PC-9 (cell line): ENCODE data around the gene PEMT.

ENCODE experiments used
- CTCF ChIP-seq: fragments of 200-600 bp; sonication (generic); conservative IDR thresholded peaks from 2 replicates; pipeline ENCODE4 v1.6.1; 2017; ENCODE audit warnings: mixed run types, antibody characterized with exemption, mild to moderate bottlenecking, moderate library complexity
- EZH2 ChIP-seq: fragments of 200-600 bp; sonication (generic); IDR thresholded peaks from 2 replicates; pipeline ENCODE4 v1.8.0; 2017; ENCODE audit warnings: antibody characterized with exemption, low read depth

DNA sequence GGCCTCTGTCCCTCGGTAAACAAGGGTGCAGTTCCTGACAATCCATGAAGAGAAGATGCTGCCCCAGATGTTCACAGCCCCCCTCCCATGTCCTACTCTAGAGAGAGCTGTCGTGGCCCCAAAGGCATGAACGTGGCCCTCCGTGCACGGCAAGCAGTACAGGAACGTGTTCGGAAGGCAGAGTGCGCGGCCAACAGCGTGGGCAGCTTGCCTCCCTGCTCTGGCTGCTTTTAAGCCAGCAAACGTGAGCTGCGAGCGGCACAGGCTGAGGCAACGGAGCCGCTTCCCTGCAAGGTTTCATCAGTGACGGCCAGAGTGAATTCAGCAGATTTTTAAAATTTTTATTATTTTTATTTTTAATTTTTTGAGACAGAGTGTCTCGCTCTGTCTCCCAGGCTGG, 37.2 kb downstream of the PEMT start:
- TF ChIP-seq CTCF (no peak), EZH2 (no peak)
